ENCODE measurements around the gene GPR132. TPM values are rescaled to one million over a fixed set of nuclear protein-coding genes. Genes with fewer than 3 reads are reported as not detected.
"Not testable (repeated sequence)": the region's sequence is repeated elsewhere in the genome, so short reads cannot be mapped to it uniquely, and the experiment has no call there.

GPR132 gene
- total RNA-seq, 3 donors from 2014 or later: 1.3 to 2.9 (median 1.8) TPM

DNA sequence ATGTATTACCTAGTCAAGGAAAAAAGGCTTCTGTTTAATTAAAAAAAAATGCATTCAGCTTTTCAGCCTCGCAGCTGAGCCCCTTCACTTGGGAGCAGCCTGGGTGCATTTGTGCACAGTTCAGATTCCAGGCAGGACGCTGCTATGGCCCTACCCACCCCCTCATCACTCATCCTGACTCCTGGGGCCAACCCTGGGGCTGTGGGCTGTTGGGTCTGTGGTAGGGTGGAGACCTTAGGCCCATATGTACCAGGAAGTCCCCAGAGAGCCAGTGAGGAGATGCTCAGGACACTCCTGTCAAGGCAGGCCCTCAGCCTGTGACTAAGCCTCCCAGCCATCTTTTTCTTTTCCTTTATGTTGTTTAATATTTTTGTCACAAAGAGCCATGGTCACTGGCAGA, 35.0 kb downstream of the GPR132 start:
- DNase-seq (ENCODE audit: low spot score in 2 of 2): no peak
- TF ChIP-seq POLR2AphosphoS5 (IDR thresholded peaks at IDR 0.05): no peak
- TF ChIP-seq POLR2A (IDR thresholded peaks at IDR 0.05): no peak
- TF ChIP-seq CTCF (IDR thresholded peaks at IDR 0.05): no peak
- Histone ChIP-seq H3K27ac (no peak overlapping the region), H3K9me3 (no peaks in the 10 kb centered on the region), H3K4me1 (no peaks in the 10 kb centered on the region), H3K36me3 (no peaks in the 10 kb centered on the region), H3K27me3 (no peaks in the 10 kb centered on the region), H3K4me3 (no peak overlapping the region)
- intact Hi-C loops (cut with DNase I; ENCODE audit: low total_unique reads): no loop called here

GRCh38 chr14:105029402-105029801, 35.8 kb downstream of the GPR132 start:
- TF ChIP-seq POLR2A (IDR thresholded peaks at IDR 0.05) (no peak), POLR2AphosphoS5 (IDR thresholded peaks at IDR 0.05) (no peak), CTCF (IDR thresholded peaks at IDR 0.05) (no peak)
- intact Hi-C loops (cut with DNase I; ENCODE audit: low total_unique reads): no loop called here
- Histone ChIP-seq H3K9me3 (no peaks in the 10 kb centered on the region), H3K36me3 (no peaks in the 10 kb centered on the region), H3K4me3 (no peak overlapping the region), H3K27ac (peak overlapping the region in 1 of 2 donors; percentile 29), H3K27me3 (no peaks in the 10 kb centered on the region), H3K4me1 (no peaks in the 10 kb centered on the region)
- peak in 1 of 2 donors; percentile 76 for DNase-seq (ENCODE audit: low spot score in 2 of 2)

DNA sequence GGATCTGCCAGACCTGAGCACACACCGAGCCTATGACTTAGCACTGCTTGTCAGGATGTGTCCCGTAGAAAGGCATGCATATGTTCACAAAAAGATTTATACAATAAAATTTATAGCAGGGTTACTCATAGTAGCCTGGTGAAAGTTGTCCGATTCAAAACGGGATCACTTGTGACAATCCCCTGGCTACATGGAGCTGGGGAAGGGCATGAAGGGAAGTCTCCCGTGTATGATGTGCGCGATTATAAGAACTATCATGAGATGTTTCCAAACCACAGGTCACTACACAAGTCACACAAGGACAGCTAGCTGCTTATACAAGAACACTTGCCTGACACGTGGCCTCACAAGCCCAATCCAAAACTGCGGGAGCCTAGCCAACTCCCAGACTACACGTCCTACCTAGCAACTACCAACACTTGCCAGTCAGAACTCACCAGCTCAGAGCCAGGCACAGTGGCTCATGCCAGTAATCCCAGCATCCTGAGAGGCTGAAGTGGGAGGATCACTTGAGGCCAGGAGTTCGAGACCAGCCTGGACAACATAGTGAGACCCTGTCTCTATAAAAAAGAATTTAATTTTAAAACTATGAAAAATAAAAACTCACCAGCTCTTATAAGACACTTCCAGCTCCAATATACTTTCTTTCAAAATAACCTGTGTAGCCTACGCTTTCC, 36.8 kb downstream of the GPR132 start:
- no peak overlapping the region for H3K4me3 ChIP-seq
- no peaks in the 10 kb centered on the region for H3K36me3 ChIP-seq
- intact Hi-C loops (cut with DNase I; ENCODE audit: low total_unique reads): no loop called here
- H3K4me1 ChIP-seq: no peaks in the 10 kb centered on the region
- H3K27me3 ChIP-seq: no peaks in the 10 kb centered on the region
- DNase-seq (ENCODE audit: low spot score in 2 of 2): peak; percentile 39 to 84
- TF ChIP-seq POLR2AphosphoS5 (IDR thresholded peaks at IDR 0.05) (no peak), POLR2A (IDR thresholded peaks at IDR 0.05) (no peak), CTCF (IDR thresholded peaks at IDR 0.05) (no peak)
- no peaks in the 10 kb centered on the region for H3K9me3 ChIP-seq
- H3K27ac ChIP-seq: no peak overlapping the region

- H3K36me3 ChIP-seq; H3K4me1 ChIP-seq; DNase-seq (ENCODE audit: low spot score in 2 of 2); H3K9me3 ChIP-seq; intact Hi-C loops (cut with DNase I; ENCODE audit: low total_unique reads); H3K27me3 ChIP-seq; H3K4me3 ChIP-seq; H3K27ac ChIP-seq: not testable (repeated sequence)
Observed at GRCh38 chr14:105027718-105028117, 37.5 kb downstream of the GPR132 start.

- no peak for DNase-seq (ENCODE audit: low spot score in 2 of 2)
Observed at GRCh38 chr14:105026802-105027563, 38.2 kb downstream of the GPR132 start.

More at GRCh38 chr14:105026802-105027563, 38.2 kb downstream of the GPR132 start:
- no peaks in the 10 kb centered on the region for H3K36me3 ChIP-seq
- no peak overlapping the region for H3K27ac ChIP-seq
- H3K27me3 ChIP-seq: no peaks in the 10 kb centered on the region
- TF ChIP-seq POLR2A (IDR thresholded peaks at IDR 0.05) (no peak), POLR2AphosphoS5 (IDR thresholded peaks at IDR 0.05) (no peak), CTCF (IDR thresholded peaks at IDR 0.05) (no peak)
- H3K4me3 ChIP-seq: no peak overlapping the region
- no peaks in the 10 kb centered on the region for H3K4me1 ChIP-seq
- no peaks in the 10 kb centered on the region for H3K9me3 ChIP-seq
- intact Hi-C loops (cut with DNase I; ENCODE audit: low total_unique reads): no loop called here

Measured in breast epithelium (tissue), 4 donors.